Fibroblast of lung (primary cell): Measurements from ENCODE around the gene UXS1. TPM values are rescaled to one million over a fixed set of nuclear protein-coding genes. Genes with fewer than 3 reads are reported as not detected.

Experiments
- DNase-seq, 2 donors: peaks; one replicate each; pipeline versions ENCODE4 v3.0.0 to v3.0.0-alpha.2; 2010; ENCODE audit warnings: low read depth in 2 of 2
- H2AFZ ChIP-seq: 2 replicates; pipeline ENCODE4 v1.5.1; 2012; ENCODE audit warnings: low read length, control low read depth, inconsistent platforms
- H3K27ac ChIP-seq: 2 replicates; pipeline ENCODE4 v1.5.1; 2011; ENCODE audit warnings: low read length, control low read depth; ENCODE audit not compliant: insufficient read depth
- H3K27me3 ChIP-seq: 2 replicates; pipeline ENCODE4 v1.5.1; 2011; ENCODE audit warnings: mild to moderate bottlenecking, low read length; ENCODE audit not compliant: control insufficient read depth, insufficient read depth
- H3K36me3 ChIP-seq: 2 replicates; pipeline ENCODE4 v1.5.1; 2011; ENCODE audit warnings: low read length; ENCODE audit not compliant: control insufficient read depth, insufficient read depth
- H3K4me1 ChIP-seq: 2 replicates; pipeline ENCODE4 v1.5.1; 2011; ENCODE audit warnings: low read length; ENCODE audit not compliant: control insufficient read depth, insufficient read depth; ENCODE audit errors: extremely low read depth
- H3K4me2 ChIP-seq: 2 replicates; pipeline ENCODE4 v1.5.1; 2011; ENCODE audit warnings: low read length, control low read depth; ENCODE audit not compliant: insufficient read depth; ENCODE audit errors: extremely low read depth
- H3K4me3 ChIP-seq, 4 experiments: fragments of 200-600 bp in 1 of 4; sonication (generic) in 1 of 4; replicated peaks in 1 of 4; 2 replicates each; pipeline ENCODE4 v1.5.1; 2011 to 2016; ENCODE audit warnings: low read length in 4 of 4, low read depth in 3 of 4, mild to moderate bottlenecking in 3 of 4, control low read depth in 2 of 4, inconsistent platforms in 1 of 4, mixed read lengths in 1 of 4; ENCODE audit not compliant: insufficient read depth in 1 of 4; ENCODE audit errors: control extremely low read depth in 1 of 4
- H3K79me2 ChIP-seq: 2 replicates; pipeline ENCODE4 v1.5.1; 2012; ENCODE audit warnings: mild to moderate bottlenecking, low read length, inconsistent platforms; ENCODE audit not compliant: control insufficient read depth, insufficient read depth
- H3K9ac ChIP-seq: 2 replicates; pipeline ENCODE4 v1.5.1; 2011; ENCODE audit warnings: mild to moderate bottlenecking, low read length, control low read depth; ENCODE audit not compliant: insufficient read depth
- H3K9me3 ChIP-seq: 2 replicates; pipeline ENCODE4 v1.5.1; 2012; ENCODE audit warnings: low read depth, low read length; ENCODE audit not compliant: control insufficient read depth, insufficient read depth
- H4K20me1 ChIP-seq: 2 replicates; pipeline ENCODE4 v1.5.1; 2011; ENCODE audit warnings: low read length; ENCODE audit not compliant: control insufficient read depth, insufficient read depth; ENCODE audit errors: extremely low read depth
- EZH2 ChIP-seq: IDR thresholded peaks from 2 replicates; pipeline ENCODE4 v1.5.1; 2012; ENCODE audit warnings: low read length, control low read depth, mild to moderate bottlenecking; ENCODE audit errors: missing control alignments
- polyA plus RNA-seq, 2 donors: library from polyadenylated mRNA; depleted of rRNA in 1 of 2; stranded (reverse) in 1 of 2; unstranded in 1 of 2; fragments of >200 nt; gene quantifications; 2 replicates each; pipeline ENCODE4 v1.2.1, GENCODE V29; 2011 to 2012; ENCODE audit warnings: missing spikeins in 1 of 2
- total RNA-seq: library from RNA; depleted of rRNA; stranded (reverse); fragments of >200 nt; gene quantifications from 2 replicates; pipeline ENCODE4 v1.2.1, GENCODE V29; 2014
- TF ChIP-seq, protein P1 (sequence below), 2 donors: IDR thresholded peaks in 1 of 2; conservative IDR thresholded peaks in 1 of 2; 1 replicate in 1 of 2; 2 replicates in 1 of 2; pipeline ENCODE4 v1.5.1; 2011 to 2012; ENCODE audit warnings: low read length in 2 of 2, control low read depth in 1 of 2, inconsistent platforms in 1 of 2, low read depth in 1 of 2, mild to moderate bottlenecking in 1 of 2

The UXS1 gene
- total and polyA plus RNA-seq, 2 donors (not counting 1 experiment from before 2014, with no cell fraction given) = 23.1 to 59.8 TPM

DNA sequence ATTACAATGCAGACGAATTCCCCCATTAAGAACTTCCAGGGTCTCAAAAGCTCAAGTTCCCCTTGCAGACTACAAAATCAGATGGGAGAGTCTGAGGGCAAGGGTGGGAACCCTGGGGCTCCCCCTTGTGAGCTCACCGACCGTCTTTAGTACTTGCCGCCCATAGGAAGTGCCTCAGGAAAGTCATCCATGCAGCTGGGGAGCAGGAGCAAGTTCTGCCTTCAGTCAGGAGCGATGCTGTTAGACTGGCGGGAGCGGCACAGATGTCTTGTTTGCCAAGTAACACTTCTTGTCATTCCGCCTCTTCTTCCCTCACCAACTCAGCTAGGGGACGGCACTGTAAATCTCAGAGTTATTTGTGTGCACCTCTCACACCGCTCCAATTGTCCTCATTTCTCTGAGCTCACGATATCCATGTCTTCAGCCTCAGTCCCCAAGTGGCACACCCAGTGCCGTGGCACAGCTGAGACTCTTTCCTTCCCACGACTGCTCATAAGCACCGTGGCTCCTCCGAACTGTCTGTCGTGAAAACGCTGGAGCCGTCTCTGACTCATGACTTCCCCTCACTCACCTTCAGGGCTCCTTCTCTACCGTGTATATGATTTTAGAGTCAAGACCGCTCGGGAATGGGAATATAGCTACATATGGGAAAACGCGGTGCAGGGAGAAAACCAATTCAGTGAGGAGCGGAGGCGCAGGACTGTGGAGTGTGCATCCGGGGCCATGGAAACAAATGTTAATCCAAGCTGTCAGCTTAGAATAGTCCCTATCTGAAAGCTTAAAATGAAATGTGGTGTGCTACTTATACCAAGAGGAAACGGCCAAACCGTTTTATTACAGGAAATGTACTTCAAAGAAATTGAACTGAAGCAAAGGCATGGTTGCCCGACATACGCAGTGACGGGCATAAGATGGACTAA, 34.0 kb downstream of the UXS1 start:
- no peaks in the 10 kb centered on the region for H3K9me3 ChIP-seq
- TF ChIP-seq, protein P1, sequence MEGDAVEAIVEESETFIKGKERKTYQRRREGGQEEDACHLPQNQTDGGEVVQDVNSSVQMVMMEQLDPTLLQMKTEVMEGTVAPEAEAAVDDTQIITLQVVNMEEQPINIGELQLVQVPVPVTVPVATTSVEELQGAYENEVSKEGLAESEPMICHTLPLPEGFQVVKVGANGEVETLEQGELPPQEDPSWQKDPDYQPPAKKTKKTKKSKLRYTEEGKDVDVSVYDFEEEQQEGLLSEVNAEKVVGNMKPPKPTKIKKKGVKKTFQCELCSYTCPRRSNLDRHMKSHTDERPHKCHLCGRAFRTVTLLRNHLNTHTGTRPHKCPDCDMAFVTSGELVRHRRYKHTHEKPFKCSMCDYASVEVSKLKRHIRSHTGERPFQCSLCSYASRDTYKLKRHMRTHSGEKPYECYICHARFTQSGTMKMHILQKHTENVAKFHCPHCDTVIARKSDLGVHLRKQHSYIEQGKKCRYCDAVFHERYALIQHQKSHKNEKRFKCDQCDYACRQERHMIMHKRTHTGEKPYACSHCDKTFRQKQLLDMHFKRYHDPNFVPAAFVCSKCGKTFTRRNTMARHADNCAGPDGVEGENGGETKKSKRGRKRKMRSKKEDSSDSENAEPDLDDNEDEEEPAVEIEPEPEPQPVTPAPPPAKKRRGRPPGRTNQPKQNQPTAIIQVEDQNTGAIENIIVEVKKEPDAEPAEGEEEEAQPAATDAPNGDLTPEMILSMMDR (conservative IDR thresholded peaks at IDR 0.05 in 1 of 2, IDR thresholded peaks at IDR 0.05 in 1 of 2; ENCODE audit: low read depth in 1 of 2, low read length in 2 of 2) = no peak
- no peak for TF ChIP-seq EZH2

DNA sequence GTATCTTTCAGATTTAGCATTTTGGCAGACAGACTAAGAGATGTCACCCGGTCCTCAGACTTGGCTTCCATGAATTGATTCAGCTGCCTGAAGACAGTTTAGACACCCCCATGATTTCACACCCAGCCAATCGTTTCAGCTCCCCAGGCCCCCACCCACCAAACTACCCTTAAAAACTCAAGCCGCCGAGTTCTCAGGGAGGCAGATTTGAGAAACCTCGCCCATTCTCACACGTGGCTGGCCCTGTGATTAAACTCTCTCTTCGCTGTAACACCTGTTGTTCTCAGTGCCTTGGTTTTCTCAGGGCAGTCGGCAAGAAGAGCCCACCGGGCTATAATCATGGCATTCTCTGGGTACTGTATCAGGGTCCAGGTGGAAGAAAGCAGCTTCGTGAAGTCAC, 35.2 kb downstream of the UXS1 start:
- H4K20me1 ChIP-seq = no peaks in the 10 kb centered on the region
- TF ChIP-seq, protein P1 (conservative IDR thresholded peaks at IDR 0.05 in 1 of 2, IDR thresholded peaks at IDR 0.05 in 1 of 2; ENCODE audit: low read depth in 1 of 2, low read length in 2 of 2) = no peak
- no peak for TF ChIP-seq EZH2
- H3K27me3 ChIP-seq = no peaks in the 10 kb centered on the region
- H2AFZ ChIP-seq = no peak overlapping the region
- no peak overlapping the region for H3K27ac ChIP-seq
- H3K36me3 ChIP-seq = no peaks in the 10 kb centered on the region
- no peak overlapping the region for H3K4me2 ChIP-seq
- H3K79me2 ChIP-seq = no peaks in the 10 kb centered on the region
- H3K4me1 ChIP-seq = peaks cover 3% of the 10 kb centered on the region
- no peak for DNase-seq
- H3K4me3 ChIP-seq = no peak overlapping the region
- H3K9ac ChIP-seq = no peak overlapping the region
- no peaks in the 10 kb centered on the region for H3K9me3 ChIP-seq

More for the DNA sequence above, 34.0 kb downstream of the UXS1 start:
- H3K36me3 ChIP-seq = no peaks in the 10 kb centered on the region
- H3K4me3 ChIP-seq = no peak overlapping the region
- H3K9ac ChIP-seq = no peak overlapping the region
- no peak overlapping the region for H3K4me2 ChIP-seq
- no peak for DNase-seq
- no peak overlapping the region for H2AFZ ChIP-seq
- no peaks in the 10 kb centered on the region for H4K20me1 ChIP-seq
- no peak overlapping the region for H3K27ac ChIP-seq
- no peaks in the 10 kb centered on the region for H3K79me2 ChIP-seq
- H3K27me3 ChIP-seq = no peaks in the 10 kb centered on the region
- peaks cover 3% of the 10 kb centered on the region for H3K4me1 ChIP-seq

DNA sequence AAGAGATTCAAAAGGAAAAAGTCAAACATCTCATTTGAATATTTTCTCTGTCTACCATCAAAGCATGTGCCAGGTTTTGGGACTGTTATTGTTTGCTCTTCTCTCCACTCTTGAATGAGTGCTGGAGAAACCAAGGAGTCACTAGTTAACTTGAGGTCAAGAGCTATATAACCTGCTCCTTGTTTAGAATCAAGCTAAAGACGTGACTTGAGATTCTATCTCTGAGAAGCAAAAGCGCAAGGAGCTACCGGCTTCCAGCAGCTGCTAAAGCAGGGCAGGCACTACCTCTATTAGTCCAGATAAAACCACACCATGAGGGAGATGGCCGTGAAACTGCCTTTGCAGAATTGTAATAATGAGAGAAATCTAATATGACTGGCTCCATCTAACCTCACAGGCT, 36.0 kb downstream of the UXS1 start:
- Histone ChIP-seq H2AFZ (no peak overlapping the region), H3K9me3 (no peaks in the 10 kb centered on the region), H3K4me1 (peaks cover 3% of the 10 kb centered on the region), H4K20me1 (no peaks in the 10 kb centered on the region), H3K9ac (no peak overlapping the region), H3K36me3 (no peaks in the 10 kb centered on the region), H3K27ac (no peak overlapping the region), H3K4me3 (no peak overlapping the region), H3K27me3 (no peaks in the 10 kb centered on the region), H3K4me2 (no peak overlapping the region), H3K79me2 (no peaks in the 10 kb centered on the region)
- no peak for DNase-seq
- TF ChIP-seq, protein P1 (conservative IDR thresholded peaks at IDR 0.05 in 1 of 2, IDR thresholded peaks at IDR 0.05 in 1 of 2; ENCODE audit: low read depth in 1 of 2, low read length in 2 of 2) = no peak
- TF ChIP-seq EZH2 = no peak
